HG03457 (cell line): Measurements from ENCODE around the gene NIM1K.
"Not testable (repeated sequence)": the region's sequence is repeated elsewhere in the genome, so short reads cannot be mapped to it uniquely, and the experiment has no call there.

Experiments
- ATAC-seq: cut with Tn5 transposase; IDR thresholded peaks from one replicate; pipeline ENCODE4 v1.9.1; 2021; ENCODE audit warnings: moderate number of reproducible peaks; ENCODE audit not compliant: unreplicated experiment

NIM1K gene

DNA sequence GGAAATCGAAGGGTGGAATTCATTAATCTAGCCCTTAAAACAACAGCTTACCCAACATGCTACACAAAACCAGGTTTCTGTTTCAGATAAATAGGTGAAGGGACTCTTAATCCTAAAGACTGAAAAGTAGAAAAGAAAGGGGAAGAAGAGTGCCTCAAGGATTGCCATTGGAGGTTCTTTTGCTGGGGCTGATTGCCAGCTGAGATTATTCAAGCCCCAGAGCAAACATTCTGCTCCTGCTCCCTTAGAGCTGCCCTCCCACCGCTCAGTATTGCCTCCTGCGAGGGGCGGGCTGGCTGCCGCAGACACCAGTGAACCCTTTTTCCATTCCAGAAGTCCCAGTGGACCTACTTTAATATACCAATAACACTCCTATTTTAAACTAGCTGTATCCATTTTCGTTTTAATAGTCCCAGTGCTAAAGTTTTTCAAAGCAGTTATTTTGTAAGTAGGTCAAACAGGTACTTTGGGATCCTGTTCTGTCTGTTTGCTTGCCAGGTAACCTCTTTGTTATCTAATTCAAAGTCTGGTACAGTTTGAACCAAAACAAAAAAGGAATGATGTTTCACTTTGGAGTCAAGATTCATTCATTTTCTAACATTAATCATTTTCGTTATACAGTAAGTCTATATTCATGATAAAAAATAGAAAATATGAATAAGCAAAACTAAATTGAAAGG, 82.5 kb downstream of the NIM1K start:
- no peak for ATAC-seq

DNA sequence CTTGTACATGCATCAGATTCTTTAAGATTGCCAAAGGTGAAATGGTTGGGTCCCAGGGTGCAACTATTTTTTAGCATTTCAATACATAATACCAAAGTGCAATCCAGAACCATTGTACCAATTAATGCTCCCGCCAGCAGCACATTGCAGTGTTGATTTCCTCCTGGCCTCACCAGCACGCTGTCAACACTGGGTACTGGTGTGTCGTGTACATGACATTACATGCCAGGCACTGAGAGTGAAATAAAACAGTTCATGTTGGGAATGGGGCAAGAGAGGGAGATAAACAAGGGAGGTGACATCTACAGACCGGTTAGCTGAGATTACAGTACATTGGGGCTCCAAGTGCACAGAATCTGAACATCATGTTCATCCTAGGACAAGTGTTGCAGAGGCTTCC, 83.4 kb downstream of the NIM1K start:
- no peak for ATAC-seq

DNA sequence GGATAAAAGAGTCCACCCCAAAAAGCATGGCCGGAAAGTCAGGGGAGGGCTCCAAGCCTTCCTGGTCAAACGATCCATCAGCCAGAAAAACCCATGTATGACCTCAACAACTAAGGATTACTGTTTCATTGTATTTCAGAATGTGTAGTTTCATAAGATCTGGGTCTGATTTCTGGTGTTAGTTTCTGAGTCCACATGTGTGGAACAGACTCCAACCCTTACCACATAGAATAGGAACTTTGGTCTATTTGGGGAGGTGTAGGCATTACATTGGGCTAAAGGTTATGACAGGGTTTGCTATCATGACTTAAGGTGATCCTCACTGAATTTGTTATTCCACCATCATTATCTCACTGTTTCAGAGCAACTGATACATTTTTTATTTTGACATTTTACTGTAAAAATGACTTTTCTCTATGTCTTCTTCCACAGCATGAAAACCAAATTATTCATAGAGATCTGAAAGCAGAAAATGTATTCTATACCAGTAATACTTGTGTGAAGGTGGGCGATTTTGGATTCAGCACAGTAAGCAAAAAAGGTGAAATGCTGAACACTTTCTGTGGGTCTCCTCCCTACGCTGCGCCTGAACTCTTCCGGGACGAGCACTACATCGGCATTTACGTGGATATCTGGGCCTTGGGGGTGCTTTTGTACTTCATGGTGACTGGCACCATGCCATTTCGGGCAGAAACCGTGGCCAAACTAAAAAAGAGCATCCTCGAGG, 87.7 kb downstream of the NIM1K start:
- no peak for ATAC-seq

DNA sequence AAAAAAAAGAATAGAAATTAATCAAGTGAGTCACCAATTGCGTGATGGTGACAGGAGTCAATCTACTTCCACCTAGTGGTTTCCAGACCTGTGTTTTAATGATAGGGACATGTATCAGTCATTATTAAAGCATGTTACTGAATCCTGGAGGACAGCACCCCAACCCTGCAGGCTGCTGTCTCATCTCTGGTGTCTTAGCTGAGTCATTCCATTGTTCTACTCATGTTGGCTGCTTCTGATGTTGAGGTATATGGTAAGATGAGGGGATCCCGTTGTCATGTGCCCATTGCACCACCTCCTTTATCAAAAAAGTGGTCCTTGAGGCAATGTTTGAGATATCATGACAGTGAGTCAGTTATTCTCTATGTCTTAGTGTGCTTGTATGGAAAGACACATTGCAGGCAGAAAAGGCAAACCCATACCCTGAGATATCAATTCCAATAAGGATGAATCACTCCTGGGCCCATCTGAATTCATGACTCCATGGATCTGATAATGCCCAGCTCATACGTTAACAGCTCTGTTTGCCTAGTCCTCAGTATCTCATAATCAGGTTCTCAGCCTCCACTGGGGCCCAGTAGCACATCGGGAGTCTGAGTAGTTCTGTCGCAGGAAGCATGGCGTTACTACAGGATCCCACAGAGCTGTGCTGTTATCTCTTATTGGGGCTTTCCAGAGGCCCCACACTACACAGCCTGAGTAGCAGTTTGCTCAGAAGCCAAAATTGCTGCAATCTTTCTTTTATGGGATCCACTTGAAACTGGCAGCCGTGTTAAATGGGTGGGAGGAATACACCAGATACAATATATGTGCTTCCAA, 90.0 kb downstream of the NIM1K start:
- no peak for ATAC-seq

DNA sequence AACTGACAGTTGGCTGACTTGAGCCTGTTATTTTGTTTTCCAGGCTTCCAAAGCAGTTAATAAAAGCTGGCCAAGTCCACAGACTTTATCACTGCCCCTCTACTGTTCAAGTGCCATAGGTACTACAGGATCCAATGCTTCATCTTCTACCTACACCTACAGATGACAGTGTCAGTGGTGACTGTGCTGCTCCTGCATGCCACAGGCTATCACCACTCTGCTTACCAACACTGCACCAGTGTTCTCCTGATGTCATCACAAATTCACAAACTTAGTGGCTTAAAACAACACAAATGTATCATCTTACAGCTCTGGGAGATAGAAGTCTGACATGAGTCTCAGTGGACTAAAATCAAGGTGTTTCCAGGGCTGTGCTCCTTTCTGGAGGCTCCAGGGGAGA, 94.6 kb downstream of the NIM1K start:
- ATAC-seq = no peak

DNA sequence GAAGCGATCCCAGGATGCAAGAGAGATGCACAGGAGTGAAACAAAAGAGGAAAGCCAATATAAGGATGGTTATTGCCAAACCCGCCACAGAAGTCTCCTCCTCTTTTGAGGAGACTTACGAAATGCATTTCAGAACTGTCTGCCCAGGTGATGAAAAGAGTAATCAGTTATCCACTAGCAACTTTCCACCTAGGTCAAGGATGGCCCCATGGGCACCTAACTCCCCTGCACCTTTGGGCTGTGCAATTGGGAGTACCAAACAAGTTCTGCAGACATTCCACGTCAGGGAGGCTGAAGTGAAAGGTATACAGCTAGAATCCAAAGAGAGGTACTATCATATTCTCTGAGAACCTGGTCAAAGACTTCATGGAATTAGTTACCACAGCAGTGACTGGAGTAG, 95.5 kb downstream of the NIM1K start:
- ATAC-seq = no peak

DNA sequence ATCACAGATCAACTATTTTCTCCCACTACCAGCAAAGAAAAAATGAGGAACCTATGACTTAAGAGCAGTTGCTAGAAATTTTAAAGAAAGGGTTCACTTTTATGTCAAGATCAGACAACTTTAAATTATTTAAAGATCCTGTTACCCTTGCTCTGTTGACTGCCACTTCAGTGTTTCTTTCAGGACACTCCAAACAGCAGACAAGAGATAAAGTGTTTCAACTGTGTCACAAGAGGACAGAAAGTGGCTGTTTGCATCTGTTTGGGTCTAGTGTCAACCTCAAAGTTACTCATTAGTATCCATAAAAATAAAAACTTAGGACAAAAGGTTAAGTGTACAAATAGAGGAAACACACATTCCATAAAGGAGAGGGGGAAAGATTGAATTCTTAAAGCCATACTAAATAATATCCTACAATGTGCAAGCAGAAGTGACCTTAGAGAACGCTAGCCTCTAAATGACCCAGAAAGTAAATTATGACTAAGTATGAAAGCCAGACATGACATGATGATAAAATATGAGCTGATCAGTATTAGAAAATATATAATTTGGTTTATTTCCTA, 96.3 kb downstream of the NIM1K start:
- ATAC-seq = no peak

DNA sequence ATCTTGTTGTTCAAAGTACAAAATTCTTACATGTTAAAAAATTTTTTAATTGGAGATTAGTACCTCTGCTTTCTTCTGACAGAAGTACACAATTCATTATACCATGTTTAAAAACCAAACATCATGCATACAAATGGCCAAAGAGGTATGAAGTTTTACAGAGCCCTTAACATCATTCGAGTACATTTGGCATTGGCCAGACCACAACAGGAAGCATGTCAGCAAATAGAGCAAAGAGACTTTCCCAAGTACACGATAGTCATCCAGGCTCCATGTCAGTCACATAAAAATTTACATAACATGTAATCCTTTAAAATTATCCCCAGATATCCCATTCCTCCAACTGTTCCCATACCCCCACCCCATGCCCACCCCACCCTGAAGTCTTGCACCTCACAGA, 98.7 kb downstream of the NIM1K start:
- ATAC-seq = no peak

DNA sequence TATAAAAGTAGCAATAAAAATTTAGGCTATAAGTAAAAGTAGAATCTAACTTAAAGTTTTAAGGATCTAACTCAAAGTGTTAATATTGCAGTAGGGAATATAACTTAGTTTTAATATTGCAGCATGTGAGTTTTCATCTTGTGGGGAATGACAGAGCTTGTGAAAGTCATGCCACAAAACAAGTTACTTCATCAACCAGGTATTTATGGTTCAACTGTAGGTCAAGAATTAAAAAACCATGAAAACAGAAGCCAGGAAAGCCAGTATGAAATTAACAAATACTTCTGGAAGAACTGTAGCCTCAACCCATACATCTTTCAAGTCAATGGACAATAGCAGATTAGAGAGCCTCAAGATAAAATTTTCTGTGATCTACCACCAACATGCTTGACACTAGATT, 102.2 kb downstream of the NIM1K start:
- ATAC-seq = no peak

DNA sequence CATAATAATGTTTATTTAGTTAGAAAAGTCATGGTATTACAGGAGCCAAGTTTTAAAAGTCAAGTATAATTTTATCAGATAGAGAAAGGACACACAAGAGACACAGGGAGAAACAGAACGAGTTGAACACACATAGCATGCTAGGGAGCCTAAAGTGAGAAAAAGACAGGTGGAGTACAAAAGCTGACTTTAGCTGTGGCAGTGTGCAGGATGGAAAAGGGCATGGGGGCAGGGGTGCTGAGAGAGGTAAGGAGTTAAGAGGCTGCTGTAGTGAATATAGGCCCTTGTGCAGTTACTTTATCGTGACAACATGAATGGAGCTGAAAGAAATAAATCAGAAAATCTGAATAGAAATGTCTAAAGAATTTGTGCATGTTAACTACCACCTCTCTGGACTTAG, 103.2 kb downstream of the NIM1K start:
- ATAC-seq = no peak

DNA sequence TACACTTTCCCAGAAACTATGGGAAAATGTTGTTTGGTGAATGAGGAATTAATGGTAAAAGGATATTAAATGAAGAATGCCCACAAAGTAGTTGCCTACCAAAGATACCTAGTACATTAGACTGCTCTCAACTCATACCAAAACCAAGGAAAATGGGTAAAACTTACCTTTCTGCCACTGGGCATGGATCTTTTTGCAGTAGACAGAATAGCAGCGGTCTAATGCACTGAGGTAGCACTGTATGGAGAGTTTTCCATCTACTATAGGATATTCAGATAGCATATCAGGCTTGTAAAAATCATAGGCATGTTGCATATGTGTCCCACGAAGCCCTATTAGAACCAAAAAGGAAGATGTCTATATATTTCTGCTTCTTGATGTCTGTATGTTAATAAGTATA, 104.8 kb downstream of the NIM1K start:
- no peak for ATAC-seq

DNA sequence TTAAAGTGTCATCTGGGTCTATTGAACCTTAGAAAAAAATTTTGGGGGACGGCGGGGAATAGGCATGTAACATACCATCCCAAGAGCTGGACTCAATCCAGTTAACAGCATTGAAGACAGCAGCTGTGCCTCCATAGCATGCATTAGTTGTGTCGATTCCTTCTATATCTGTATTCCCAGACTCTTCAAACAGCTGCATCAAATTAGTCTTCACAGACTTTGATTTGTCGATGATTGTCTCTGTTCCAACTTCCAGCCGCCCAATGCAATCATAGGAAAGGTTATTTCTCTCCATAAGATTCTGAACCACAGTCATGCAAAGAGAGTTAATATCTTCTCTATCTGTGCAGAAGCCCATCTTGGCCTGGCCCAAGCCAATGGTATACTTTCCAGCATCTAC, 106.4 kb downstream of the NIM1K start:
- ATAC-seq = no peak

DNA sequence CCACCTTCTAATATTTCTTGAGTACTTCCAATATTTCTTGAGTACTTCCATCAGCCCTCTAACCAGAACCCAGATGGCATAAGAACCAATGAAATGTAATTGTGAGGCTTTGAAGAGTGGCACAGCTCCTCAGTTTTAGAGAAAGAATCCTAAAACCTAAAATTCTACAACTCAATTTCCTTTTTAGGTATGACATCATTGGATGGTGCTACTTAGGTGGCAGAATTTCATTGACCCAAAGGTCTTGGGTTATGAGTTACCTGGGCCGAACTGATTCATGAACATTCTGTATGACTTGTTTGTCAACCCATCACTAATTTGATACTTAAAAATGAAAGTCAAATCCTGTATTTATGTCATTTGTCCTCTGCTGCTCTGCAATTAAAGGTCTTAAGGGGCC, 108.1 kb downstream of the NIM1K start:
- no peak for ATAC-seq

DNA sequence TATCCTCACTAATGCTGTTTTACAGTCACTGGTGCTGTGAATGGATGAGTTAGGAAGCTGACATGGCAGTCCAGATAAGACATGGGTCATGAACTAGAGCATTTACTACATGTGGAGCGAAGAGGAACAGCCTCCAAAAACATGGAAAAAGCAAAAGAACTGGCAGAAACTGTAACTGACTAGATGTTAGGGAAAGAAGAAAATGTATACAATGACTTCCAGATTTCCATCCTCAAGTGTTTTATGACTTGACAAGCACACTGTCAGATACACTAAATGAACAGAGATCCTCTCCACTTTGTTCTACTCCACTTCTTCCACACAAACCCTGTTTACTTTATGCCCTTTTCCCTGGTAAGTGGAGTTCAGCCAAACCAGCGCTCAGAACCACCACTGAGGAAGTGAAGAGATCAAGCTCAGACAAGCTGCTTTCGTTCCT, 109.6 kb downstream of the NIM1K start:
- ATAC-seq = no peak

DNA sequence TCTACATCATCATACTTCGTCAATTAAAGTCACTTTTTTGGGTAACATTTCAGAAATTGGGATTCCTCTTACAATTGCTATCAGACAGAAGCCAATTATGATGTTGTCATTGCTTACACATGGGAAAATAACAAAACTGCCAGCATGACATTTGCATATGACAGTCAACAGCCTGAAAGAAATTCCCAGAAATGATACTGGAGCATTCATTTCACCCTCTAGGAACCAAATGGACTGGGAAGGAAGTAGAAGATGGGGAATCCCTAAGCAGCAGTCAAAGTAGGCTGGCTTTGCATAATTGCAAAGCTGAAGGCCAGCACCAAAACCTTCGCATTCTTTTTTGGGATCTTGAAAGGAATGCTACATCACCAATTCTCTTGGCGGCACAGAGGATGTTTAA, 110.5 kb downstream of the NIM1K start:
- ATAC-seq = no peak

DNA sequence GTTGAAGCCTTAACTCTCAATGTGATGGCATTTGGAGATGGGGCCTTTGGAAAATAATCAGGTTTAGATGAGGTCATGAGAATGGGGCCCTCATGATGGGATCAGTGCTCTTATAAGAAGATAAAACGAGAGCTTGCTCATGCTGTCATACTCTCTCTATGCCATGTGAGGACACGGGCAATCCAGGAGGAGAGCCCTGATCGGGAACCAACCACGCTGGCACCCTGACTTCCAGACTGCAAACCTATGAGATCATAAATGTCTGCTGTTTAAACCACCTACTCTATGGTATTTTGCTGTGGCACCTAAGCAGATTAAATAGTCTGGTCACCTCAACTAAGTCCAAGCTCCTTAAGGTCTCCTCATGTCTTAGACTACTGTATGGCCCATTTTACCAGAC, 111.2 kb downstream of the NIM1K start:
- ATAC-seq = no peak

DNA sequence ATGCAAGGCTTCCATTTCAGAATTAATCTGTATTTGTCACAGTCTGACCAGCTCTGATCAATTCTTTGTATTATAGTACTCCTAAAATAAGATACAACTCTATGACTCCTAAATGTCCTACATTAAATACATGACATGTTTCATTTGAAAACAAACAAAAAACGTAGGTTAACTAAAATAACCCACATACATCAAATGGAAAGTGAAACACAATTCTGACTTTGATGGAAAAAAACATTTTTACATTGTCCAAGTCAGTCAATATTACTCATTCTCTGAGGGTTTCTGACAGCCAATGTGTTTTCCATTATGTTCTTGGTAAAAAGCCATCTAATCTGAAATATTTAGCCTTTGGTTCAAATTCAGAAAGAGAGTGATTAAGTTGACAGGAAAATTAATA, 112.5 kb downstream of the NIM1K start:
- ATAC-seq = no peak

DNA sequence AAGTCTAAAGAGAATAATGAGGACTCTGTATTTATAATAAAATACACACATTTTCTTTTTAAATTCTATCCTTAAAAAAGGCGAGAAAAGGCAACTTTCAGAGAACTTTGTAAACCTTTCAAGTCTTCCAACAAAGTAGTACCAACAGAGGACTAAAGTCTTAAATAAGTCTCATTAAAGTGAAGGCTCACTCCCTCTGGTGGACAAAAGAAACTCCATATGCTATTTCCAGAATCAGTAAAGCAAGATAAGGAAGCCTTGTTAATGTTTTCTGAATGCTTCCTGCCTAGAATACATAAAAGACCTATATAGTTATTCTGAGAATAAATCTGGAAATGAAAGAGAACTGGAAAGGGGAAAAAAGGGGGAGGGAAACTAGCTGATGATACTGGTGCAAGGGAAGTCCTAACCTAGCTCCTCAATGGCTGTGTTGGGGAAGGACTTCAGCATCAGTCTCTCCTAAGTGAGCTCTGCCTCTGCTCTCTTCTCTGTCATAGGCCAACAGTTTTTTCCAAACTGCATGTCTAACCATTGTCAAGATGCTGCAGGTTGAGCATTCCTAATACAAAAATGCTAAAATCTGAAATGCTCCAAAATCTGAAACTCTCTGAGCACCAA, 114.0 kb downstream of the NIM1K start:
- ATAC-seq = no peak

DNA sequence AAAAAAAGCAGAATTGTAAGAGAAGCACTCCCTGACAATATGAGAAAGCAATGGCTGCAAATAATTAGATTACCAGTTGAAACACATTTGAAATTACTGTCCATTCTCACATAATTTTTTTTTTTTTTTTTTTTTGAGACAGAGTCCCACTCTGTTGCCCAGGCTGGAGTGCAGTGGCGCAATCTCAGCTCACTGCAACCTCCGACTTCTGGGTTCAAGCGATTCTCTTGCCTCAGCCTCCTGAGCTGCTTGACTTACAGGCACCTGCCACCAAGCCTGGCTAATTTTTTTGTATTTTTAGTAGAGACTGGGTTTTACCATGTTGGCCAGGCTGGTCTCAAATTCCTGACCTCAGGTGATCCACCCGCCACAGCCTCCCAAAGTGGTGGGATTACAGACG, 114.9 kb downstream of the NIM1K start:
- not testable (repeated sequence) for ATAC-seq

DNA sequence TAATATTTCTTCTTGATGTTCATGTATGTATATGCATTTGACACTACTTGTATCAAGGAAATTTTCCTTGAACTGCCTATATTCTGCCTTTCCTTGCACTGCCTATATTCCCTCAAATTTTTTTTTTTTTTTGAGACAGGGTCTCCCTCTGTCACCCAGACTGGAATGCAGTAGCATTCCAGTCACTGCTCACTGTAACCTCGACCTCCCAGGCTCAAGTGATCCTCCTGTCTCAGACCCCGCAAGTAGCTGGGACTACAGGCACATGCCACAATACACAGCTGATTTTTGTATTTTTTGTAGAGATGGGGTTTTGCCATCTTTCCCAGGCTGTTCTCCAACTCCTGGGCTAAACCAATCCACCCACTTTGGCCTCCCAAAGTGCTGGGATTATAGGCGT, 117.1 kb downstream of the NIM1K start:
- no peak for ATAC-seq

DNA sequence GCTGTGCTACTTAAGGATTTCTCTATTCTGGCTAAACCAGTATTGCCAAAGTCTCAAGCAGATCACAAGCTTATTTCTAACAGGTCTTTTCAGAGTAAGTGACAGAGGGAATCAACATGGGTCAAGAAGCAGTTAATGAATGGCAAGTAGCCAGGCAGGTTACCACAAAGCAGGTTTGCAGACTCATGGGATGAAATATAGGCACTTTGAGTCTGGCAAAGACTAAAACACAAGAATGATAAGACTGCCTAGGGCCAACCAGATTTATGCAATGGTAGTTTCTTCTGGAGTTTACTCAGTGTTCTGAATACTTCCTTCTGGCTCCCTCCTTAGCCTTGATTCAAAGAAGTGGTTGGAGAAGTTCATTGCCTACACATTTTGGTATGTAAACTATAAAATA, 117.6 kb downstream of the NIM1K start:
- no peak for ATAC-seq
